Stimulated activated naive CD8-positive, alpha-beta T cell treated with anti-CD3 and anti-CD28 coated beads, Interleukin-15, amount 100 ng/mL, for 72 hours (primary cell): ENCODE measurements around the gene MICU1.
"Not testable (repeated sequence)": the region's sequence is repeated elsewhere in the genome, so short reads cannot be mapped to it uniquely, and the experiment has no call there.

ENCODE experiments used
- ATAC-seq: fragments of 150-1000 bp; cut with Tn5 transposase; 2 replicates; pipeline ENCODE4 v1.10.0; 2021; ENCODE audit warnings: mild to moderate bottlenecking, moderate library complexity
- DNase-seq, 2 donors: peaks; one replicate each; pipeline ENCODE4 v3.0.0; 2021 to 2022
- H3K27ac Mint-ChIP-seq, 2 donors: one replicate each; pipeline ENCODE4 v1.8.0; 2022; ENCODE audit warnings: mild to moderate bottlenecking in 2 of 2, mixed read lengths in 2 of 2, moderate library complexity in 2 of 2
- H3K27me3 Mint-ChIP-seq: one replicate; pipeline ENCODE4 v1.8.0; 2022; ENCODE audit warnings: mixed read lengths
- H3K4me1 Mint-ChIP-seq: one replicate; pipeline ENCODE4 v1.8.0; 2022; ENCODE audit warnings: mild to moderate bottlenecking, mixed read lengths
- H3K4me3 Mint-ChIP-seq, 2 donors: one replicate each; pipeline ENCODE4 v1.8.0; 2022; ENCODE audit warnings: mild to moderate bottlenecking in 2 of 2, mixed read lengths in 2 of 2, moderate library complexity in 1 of 2
- H3K9me3 Mint-ChIP-seq, 2 donors: one replicate each; pipeline ENCODE4 v1.8.0; 2022; ENCODE audit warnings: mixed read lengths in 2 of 2

The MICU1 gene

GRCh38 chr10:72425133-72425532, 200.7 kb downstream of the MICU1 start:
- Mint-ChIP-seq H3K27me3 (no peaks in the 10 kb centered on the region), H3K4me1 (no peaks in the 10 kb centered on the region), H3K27ac (no peak overlapping the region), H3K9me3 (peaks cover 4 to 11% of the 10 kb centered on the region in 2 donors), H3K4me3 (no peak overlapping the region)
- ATAC-seq, result no peak
- DNase-seq, result no peak

- Mint-ChIP-seq H3K27ac (no peak overlapping the region), H3K4me3 (no peak overlapping the region), H3K9me3 (peaks cover 4 to 11% of the 10 kb centered on the region in 2 donors), H3K4me1 (no peaks in the 10 kb centered on the region), H3K27me3 (no peaks in the 10 kb centered on the region)
- DNase-seq (no peak), ATAC-seq (no peak)
These were observed 201.3 kb downstream of the MICU1 start for GRCh38 chr10:72424561-72424960.

GRCh38 chr10:72423426-72423825, 202.5 kb downstream of the MICU1 start:
- DNase-seq (no peak), ATAC-seq (no peak)
- Mint-ChIP-seq H3K4me3 (no peak overlapping the region), H3K9me3 (peaks cover 4 to 11% of the 10 kb centered on the region in 2 donors), H3K4me1 (no peaks in the 10 kb centered on the region), H3K27ac (no peak overlapping the region), H3K27me3 (no peaks in the 10 kb centered on the region)

GRCh38 chr10:72421885-72422540, 203.9 kb downstream of the MICU1 start:
- Mint-ChIP-seq H3K27ac (no peak overlapping the region), H3K4me1 (no peaks in the 10 kb centered on the region), H3K27me3 (no peaks in the 10 kb centered on the region), H3K9me3 (peaks cover 4 to 11% of the 10 kb centered on the region in 2 donors), H3K4me3 (no peak overlapping the region)
- no peak for ATAC-seq
- no peak for DNase-seq

GRCh38 chr10:72419241-72419640, 206.6 kb downstream of the MICU1 start:
- no peaks in the 10 kb centered on the region for H3K4me1 Mint-ChIP-seq
- no peak for ATAC-seq

GRCh38 chr10:72418679-72419078, 207.2 kb downstream of the MICU1 start:
- no peak for ATAC-seq
- H3K4me1 Mint-ChIP-seq, result no peaks in the 10 kb centered on the region
- H3K27ac Mint-ChIP-seq, result no peak overlapping the region
- no peaks in the 10 kb centered on the region for H3K27me3 Mint-ChIP-seq
- DNase-seq, result no peak
- H3K4me3 Mint-ChIP-seq, result no peak overlapping the region
- peaks cover 8 to 11% of the 10 kb centered on the region in 2 donors for H3K9me3 Mint-ChIP-seq

More at GRCh38 chr10:72419241-72419640, 206.6 kb downstream of the MICU1 start:
- Mint-ChIP-seq H3K27ac (no peak overlapping the region), H3K4me3 (no peak overlapping the region), H3K27me3 (no peaks in the 10 kb centered on the region), H3K9me3 (peaks cover 8 to 11% of the 10 kb centered on the region in 2 donors)
- no peak for DNase-seq

GRCh38 chr10:72417971-72418370, 207.9 kb downstream of the MICU1 start:
- Mint-ChIP-seq H3K4me1 (no peaks in the 10 kb centered on the region), H3K9me3 (peaks cover 8% of the 10 kb centered on the region in 2 donors), H3K4me3 (no peak overlapping the region), H3K27me3 (no peaks in the 10 kb centered on the region), H3K27ac (no peak overlapping the region)
- no peak for DNase-seq
- ATAC-seq, result no peak

GRCh38 chr10:72416661-72417060, 209.2 kb downstream of the MICU1 start:
- Mint-ChIP-seq H3K27ac (no peak overlapping the region), H3K4me3 (no peak overlapping the region), H3K9me3 (peaks cover 3 to 4% of the 10 kb centered on the region in 2 donors), H3K4me1 (no peaks in the 10 kb centered on the region), H3K27me3 (no peaks in the 10 kb centered on the region)
- DNase-seq (no peak), ATAC-seq (no peak)

GRCh38 chr10:72414642-72415041, 211.2 kb downstream of the MICU1 start:
- DNase-seq (no peak), ATAC-seq (no peak)
- Mint-ChIP-seq H3K9me3 (peaks cover 0 to 4% of the 10 kb centered on the region in 2 donors), H3K27me3 (no peaks in the 10 kb centered on the region), H3K4me1 (no peaks in the 10 kb centered on the region), H3K4me3 (no peak overlapping the region), H3K27ac (no peak overlapping the region)

- Mint-ChIP-seq H3K9me3 (no peaks in the 10 kb centered on the region), H3K4me1 (no peaks in the 10 kb centered on the region), H3K27me3 (no peaks in the 10 kb centered on the region), H3K4me3 (no peak overlapping the region), H3K27ac (no peak overlapping the region)
- no peak for ATAC-seq
- no peak for DNase-seq
These were observed 216.7 kb downstream of the MICU1 start for GRCh38 chr10:72409167-72409566.

- Mint-ChIP-seq H3K9me3 (no peaks in the 10 kb centered on the region), H3K4me1 (no peaks in the 10 kb centered on the region), H3K27ac (no peak overlapping the region), H3K27me3 (no peaks in the 10 kb centered on the region), H3K4me3 (no peak overlapping the region)
- ATAC-seq (no peak), DNase-seq (no peak)
These were observed 217.8 kb downstream of the MICU1 start for GRCh38 chr10:72407927-72408600.

GRCh38 chr10:72407471-72407870, 218.4 kb downstream of the MICU1 start:
- Mint-ChIP-seq H3K27me3 (no peaks in the 10 kb centered on the region), H3K4me1 (no peaks in the 10 kb centered on the region), H3K4me3 (no peak overlapping the region), H3K9me3 (no peaks in the 10 kb centered on the region), H3K27ac (no peak overlapping the region)
- DNase-seq (no peak), ATAC-seq (no peak)

GRCh38 chr10:72395581-72395980, 230.3 kb downstream of the MICU1 start:
- not testable (repeated sequence) for H3K4me3 Mint-ChIP-seq

GRCh38 chr10:72392571-72392970, 233.3 kb downstream of the MICU1 start:
- peaks cover 5% of the 10 kb centered on the region for H3K4me1 Mint-ChIP-seq
- H3K27ac Mint-ChIP-seq, result peak overlapping the region in 1 of 2 donors; percentile 2
- ATAC-seq (no peak), DNase-seq (no peak)
- H3K27me3 Mint-ChIP-seq, result no peaks in the 10 kb centered on the region
- no peak overlapping the region for H3K4me3 Mint-ChIP-seq
- peaks cover 0 to 4% of the 10 kb centered on the region in 2 donors for H3K9me3 Mint-ChIP-seq

More at GRCh38 chr10:72395581-72395980, 230.3 kb downstream of the MICU1 start:
- not testable (repeated sequence) for H3K4me1 Mint-ChIP-seq, H3K27me3 Mint-ChIP-seq, DNase-seq, H3K9me3 Mint-ChIP-seq, H3K27ac Mint-ChIP-seq, ATAC-seq

GRCh38 chr10:72390764-72391163, 235.1 kb downstream of the MICU1 start:
- Mint-ChIP-seq H3K27me3 (no peaks in the 10 kb centered on the region), H3K4me1 (peaks cover 5% of the 10 kb centered on the region), H3K27ac (no peak overlapping the region), H3K4me3 (no peak overlapping the region), H3K9me3 (no peaks in the 10 kb centered on the region)
- DNase-seq (no peak), ATAC-seq (no peak)

- DNase-seq (no peak), ATAC-seq (no peak)
- Mint-ChIP-seq H3K4me3 (no peak overlapping the region), H3K27me3 (no peaks in the 10 kb centered on the region), H3K9me3 (no peaks in the 10 kb centered on the region), H3K4me1 (peaks cover 5% of the 10 kb centered on the region), H3K27ac (no peak overlapping the region)
These were observed 236.2 kb downstream of the MICU1 start for GRCh38 chr10:72389716-72390115.
